ENCODE results near the gene SPACA6.
"Not testable (repeated sequence)": the region's sequence is repeated elsewhere in the genome, so short reads cannot be mapped to it uniquely, and the experiment has no call there.

Gene SPACA6

DNA sequence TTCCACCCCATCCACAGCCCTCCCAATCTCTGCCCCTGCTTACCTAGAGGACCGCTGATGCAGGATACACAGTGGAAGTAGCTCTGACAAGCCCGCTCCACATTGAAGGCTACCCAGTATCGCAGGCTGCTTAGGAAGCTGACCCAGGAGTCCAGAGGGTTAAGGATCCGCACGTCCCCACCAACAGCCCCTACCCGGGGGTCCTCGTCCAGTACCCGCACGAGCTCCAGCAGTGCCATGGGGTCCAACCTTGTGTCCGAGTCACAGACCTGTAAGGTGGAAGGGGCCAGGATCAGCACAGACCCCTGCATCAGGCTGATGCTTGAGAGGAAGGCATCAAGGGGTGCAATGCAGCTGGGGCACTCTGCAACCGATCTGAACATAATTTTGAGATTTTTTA, 23.8 kb downstream of the SPACA6 start:
- Histone ChIP-seq H3K36me3 (ENCODE audit: insufficient read depth, low read length) (no peaks in the 10 kb centered on the region), H2AFZ (ENCODE audit: low read depth, low read length) (no peak overlapping the region), H3K4me3 (ENCODE audit: low read length) (no peak overlapping the region), H3K27me3 (ENCODE audit: insufficient read depth, low read length) (peaks cover 56% of the 10 kb centered on the region), H3K4me1 (ENCODE audit: insufficient read depth, low read length) (no peaks in the 10 kb centered on the region), H3K9me3 (ENCODE audit: low read length) (no peaks in the 10 kb centered on the region)

DNA sequence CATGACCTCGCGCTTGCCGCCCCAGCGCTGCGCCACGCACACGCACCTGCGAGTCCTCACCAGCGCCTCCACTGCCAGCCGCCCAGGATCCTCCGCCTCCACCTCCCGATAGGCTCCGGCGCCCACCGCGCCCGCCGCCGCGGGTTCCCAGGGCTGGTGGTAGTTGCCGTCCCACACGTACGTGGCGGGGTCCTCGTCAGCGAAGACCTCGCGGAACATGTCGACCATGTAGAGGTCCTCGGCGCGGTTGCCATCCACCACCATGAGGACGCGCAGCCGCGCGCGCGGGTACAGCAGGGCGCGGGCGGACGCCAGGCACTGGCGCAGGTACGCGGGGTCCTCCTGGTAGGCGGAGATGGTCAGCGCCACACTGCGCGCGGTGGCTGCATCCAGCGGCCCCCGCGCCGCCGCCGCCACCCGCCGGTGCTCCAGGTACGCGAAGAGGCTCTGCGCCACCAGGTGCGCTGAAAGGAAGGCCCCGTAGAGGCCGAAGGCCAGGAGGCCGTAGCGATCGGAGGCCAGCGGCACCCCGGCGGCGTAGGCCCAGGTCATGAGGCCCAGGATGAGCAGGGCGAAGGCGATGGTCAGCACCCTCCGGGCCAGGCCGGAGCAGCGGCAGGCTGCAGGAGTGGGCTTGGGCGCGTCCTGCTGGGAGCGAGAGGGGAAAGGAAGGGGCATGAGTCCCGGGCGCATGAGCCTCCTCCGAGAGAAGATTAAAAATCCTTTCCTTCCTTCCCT, 26.3 kb downstream of the SPACA6 start:
- peaks cover 68% of the 10 kb centered on the region for H3K27me3 ChIP-seq (ENCODE audit: insufficient read depth, low read length)
- H2AFZ ChIP-seq (ENCODE audit: low read depth, low read length) = no peak overlapping the region
- no peaks in the 10 kb centered on the region for H3K9me3 ChIP-seq (ENCODE audit: low read length)
- H3K4me3 ChIP-seq (ENCODE audit: low read length) = no peak overlapping the region
- peaks cover 10% of the 10 kb centered on the region for H3K4me1 ChIP-seq (ENCODE audit: insufficient read depth, low read length)
- no peaks in the 10 kb centered on the region for H3K36me3 ChIP-seq (ENCODE audit: insufficient read depth, low read length)

- Histone ChIP-seq H3K9me3 (ENCODE audit: low read length) (no peaks in the 10 kb centered on the region), H3K27me3 (ENCODE audit: insufficient read depth, low read length) (peaks cover 58% of the 10 kb centered on the region), H3K4me3 (ENCODE audit: low read length) (no peak overlapping the region), H3K4me1 (ENCODE audit: insufficient read depth, low read length) (peaks cover 17% of the 10 kb centered on the region), H3K36me3 (ENCODE audit: insufficient read depth, low read length) (no peaks in the 10 kb centered on the region), H2AFZ (ENCODE audit: low read depth, low read length) (no peak overlapping the region)
Measured at GRCh38 chr19:51721905-51722304, 28.8 kb downstream of the SPACA6 start.

DNA sequence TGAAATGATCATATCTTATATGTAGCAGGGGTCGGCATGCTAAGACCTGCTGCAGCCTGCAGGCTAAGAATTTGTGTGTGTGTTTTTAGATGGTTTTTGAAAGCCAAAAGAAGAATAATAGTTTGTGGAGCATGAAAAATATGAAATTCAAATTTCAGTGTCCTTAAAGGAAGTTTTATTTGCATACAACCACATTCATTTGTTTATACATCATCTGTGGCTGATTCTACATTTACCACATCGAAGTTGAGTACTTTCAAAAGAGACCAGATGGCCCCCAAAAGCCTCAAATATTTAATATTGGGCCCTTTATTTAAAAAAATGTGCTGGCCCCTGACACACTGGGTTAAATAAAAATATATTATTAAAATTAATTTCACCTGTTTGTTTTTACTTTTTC, 29.4 kb downstream of the SPACA6 start:
- Histone ChIP-seq H3K4me3 (ENCODE audit: low read length) (no peak overlapping the region), H3K36me3 (ENCODE audit: insufficient read depth, low read length) (no peaks in the 10 kb centered on the region), H2AFZ (ENCODE audit: low read depth, low read length) (no peak overlapping the region), H3K27me3 (ENCODE audit: insufficient read depth, low read length) (peaks cover 55% of the 10 kb centered on the region), H3K9me3 (ENCODE audit: low read length) (no peaks in the 10 kb centered on the region), H3K4me1 (ENCODE audit: insufficient read depth, low read length) (peaks cover 17% of the 10 kb centered on the region)

GRCh38 chr19:51724543-51724942, 31.4 kb downstream of the SPACA6 start:
- Histone ChIP-seq H3K27me3 (ENCODE audit: insufficient read depth, low read length) (peaks cover 50% of the 10 kb centered on the region), H3K4me3 (ENCODE audit: low read length) (no peak overlapping the region)

GRCh38 chr19:51726049-51726448, 32.9 kb downstream of the SPACA6 start:
- Histone ChIP-seq H3K4me3 (ENCODE audit: low read length) (no peak overlapping the region), H3K9me3 (ENCODE audit: low read length) (no peaks in the 10 kb centered on the region), H3K27me3 (ENCODE audit: insufficient read depth, low read length) (peaks cover 37% of the 10 kb centered on the region), H3K36me3 (ENCODE audit: insufficient read depth, low read length) (no peaks in the 10 kb centered on the region), H3K4me1 (ENCODE audit: insufficient read depth, low read length) (peaks cover 17% of the 10 kb centered on the region), H2AFZ (ENCODE audit: low read depth, low read length) (no peak overlapping the region)

More at GRCh38 chr19:51724543-51724942, 31.4 kb downstream of the SPACA6 start:
- Histone ChIP-seq H3K9me3 (ENCODE audit: low read length) (no peaks in the 10 kb centered on the region), H2AFZ (ENCODE audit: low read depth, low read length) (no peak overlapping the region), H3K4me1 (ENCODE audit: insufficient read depth, low read length) (peaks cover 17% of the 10 kb centered on the region), H3K36me3 (ENCODE audit: insufficient read depth, low read length) (no peaks in the 10 kb centered on the region)

- H3K36me3 ChIP-seq (ENCODE audit: insufficient read depth, low read length) = no peaks in the 10 kb centered on the region
- H3K4me3 ChIP-seq (ENCODE audit: low read length) = no peak overlapping the region
- H2AFZ ChIP-seq (ENCODE audit: low read depth, low read length) = no peak overlapping the region
Measured at GRCh38 chr19:51727349-51727880, 34.3 kb downstream of the SPACA6 start.

GRCh38 chr19:51729781-51730180, 36.7 kb downstream of the SPACA6 start:
- Histone ChIP-seq H3K27me3 (ENCODE audit: insufficient read depth, low read length) (peaks cover 19% of the 10 kb centered on the region), H3K4me3 (ENCODE audit: low read length) (no peak overlapping the region), H3K4me1 (ENCODE audit: insufficient read depth, low read length) (peaks cover 5% of the 10 kb centered on the region), H3K36me3 (ENCODE audit: insufficient read depth, low read length) (no peaks in the 10 kb centered on the region), H3K9me3 (ENCODE audit: low read length) (no peaks in the 10 kb centered on the region), H2AFZ (ENCODE audit: low read depth, low read length) (no peak overlapping the region)

More at GRCh38 chr19:51727349-51727880, 34.3 kb downstream of the SPACA6 start:
- Histone ChIP-seq H3K4me1 (ENCODE audit: insufficient read depth, low read length) (peaks cover 17% of the 10 kb centered on the region), H3K27me3 (ENCODE audit: insufficient read depth, low read length) (peaks cover 26% of the 10 kb centered on the region), H3K9me3 (ENCODE audit: low read length) (no peaks in the 10 kb centered on the region)

DNA sequence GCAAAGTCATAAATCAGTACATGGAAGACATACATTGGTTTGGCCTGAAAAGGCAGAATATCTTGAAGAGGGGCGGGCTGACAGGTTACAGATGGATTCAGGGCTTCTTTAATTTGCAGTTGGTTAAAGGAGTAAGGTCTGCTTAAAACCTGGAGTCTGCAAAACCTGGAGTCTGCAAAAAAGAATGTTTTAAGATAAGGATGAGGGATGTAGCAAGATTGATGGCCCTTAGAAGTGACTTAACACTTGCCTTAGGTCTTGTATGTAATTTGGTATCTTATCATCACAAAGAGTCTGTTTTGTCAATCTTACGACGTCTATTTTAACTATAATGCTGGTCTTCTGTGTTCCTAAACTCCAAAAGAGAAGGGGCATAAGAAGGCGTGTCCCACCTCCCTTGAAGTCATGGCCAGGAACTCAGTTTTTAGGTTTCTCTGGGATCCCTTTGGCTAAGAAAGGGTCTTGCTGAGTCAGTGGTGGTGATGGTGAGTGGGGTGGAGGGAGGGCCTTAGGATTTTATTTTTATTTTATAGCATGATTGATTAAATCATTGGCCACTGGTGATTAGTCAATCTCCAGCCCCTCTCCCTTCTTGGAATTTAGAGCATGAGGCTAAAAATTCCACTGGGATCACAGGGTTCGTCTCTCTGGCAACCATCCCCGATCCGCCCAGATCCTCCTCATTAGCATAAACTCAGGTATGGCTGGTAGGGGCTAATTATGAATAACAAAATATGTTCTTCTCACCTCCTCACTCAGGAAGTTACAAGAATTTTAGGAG, 40.8 kb downstream of the SPACA6 start:
- Histone ChIP-seq H2AFZ (ENCODE audit: low read depth, low read length) (no peak overlapping the region), H3K4me3 (ENCODE audit: low read length) (no peak overlapping the region), H3K9me3 (ENCODE audit: low read length) (no peaks in the 10 kb centered on the region), H3K4me1 (ENCODE audit: insufficient read depth, low read length) (no peaks in the 10 kb centered on the region), H3K36me3 (ENCODE audit: insufficient read depth, low read length) (no peaks in the 10 kb centered on the region), H3K27me3 (ENCODE audit: insufficient read depth, low read length) (peaks cover 3% of the 10 kb centered on the region)

- Histone ChIP-seq H2AFZ (ENCODE audit: low read depth, low read length) (no peak overlapping the region), H3K4me1 (ENCODE audit: insufficient read depth, low read length) (no peaks in the 10 kb centered on the region), H3K36me3 (ENCODE audit: insufficient read depth, low read length) (no peaks in the 10 kb centered on the region), H3K4me3 (ENCODE audit: low read length) (no peak overlapping the region), H3K9me3 (ENCODE audit: low read length) (no peaks in the 10 kb centered on the region), H3K27me3 (ENCODE audit: insufficient read depth, low read length) (peaks cover 3% of the 10 kb centered on the region)
Measured at GRCh38 chr19:51735759-51736449, 42.8 kb downstream of the SPACA6 start.

DNA sequence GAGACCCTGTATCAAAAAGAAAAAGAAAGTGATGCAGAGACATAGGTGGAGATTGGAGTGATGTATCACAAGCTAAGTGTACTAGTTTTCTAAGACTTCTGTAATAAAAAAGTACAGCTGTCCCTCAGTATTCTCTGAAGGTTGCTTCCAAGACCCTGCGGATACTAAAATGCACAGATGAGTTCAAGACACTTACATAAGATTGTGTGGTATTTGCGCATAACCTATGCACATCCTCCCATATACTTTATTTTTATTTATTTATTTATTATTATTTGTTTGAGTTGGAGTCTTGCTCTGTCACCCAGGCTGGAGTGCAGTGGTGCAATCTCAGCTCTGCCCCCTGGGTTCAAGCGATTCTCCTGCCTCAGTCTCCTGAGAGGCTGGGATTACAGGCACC, 44.3 kb downstream of the SPACA6 start:
- Histone ChIP-seq H3K4me1 (ENCODE audit: insufficient read depth, low read length) (no peaks in the 10 kb centered on the region), H3K4me3 (ENCODE audit: low read length) (no peak overlapping the region), H3K9me3 (ENCODE audit: low read length) (no peaks in the 10 kb centered on the region), H3K27me3 (ENCODE audit: insufficient read depth, low read length) (peaks cover 3% of the 10 kb centered on the region), H3K36me3 (ENCODE audit: insufficient read depth, low read length) (no peaks in the 10 kb centered on the region), H2AFZ (ENCODE audit: low read depth, low read length) (no peak overlapping the region)

DNA sequence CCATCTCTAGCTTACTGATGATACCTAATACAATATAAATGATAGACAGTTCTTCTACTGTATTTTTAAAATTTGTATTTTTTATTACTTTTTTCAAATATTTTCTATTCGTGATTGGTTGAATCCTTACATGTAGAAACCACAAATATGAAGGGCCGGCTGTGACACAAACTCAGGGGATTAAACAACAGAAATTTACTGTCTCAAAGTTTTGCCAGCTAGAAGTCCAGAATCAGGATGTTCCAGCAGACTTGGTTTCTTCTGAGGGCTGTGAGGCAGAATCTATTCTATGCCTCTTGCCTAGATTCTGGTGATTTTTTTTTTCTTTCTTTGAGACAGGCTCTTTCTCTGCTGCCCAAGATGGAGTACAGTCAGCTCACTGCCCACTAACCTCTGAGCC, 44.8 kb downstream of the SPACA6 start:
- Histone ChIP-seq H3K4me1 (ENCODE audit: insufficient read depth, low read length) (no peaks in the 10 kb centered on the region), H2AFZ (ENCODE audit: low read depth, low read length) (no peak overlapping the region), H3K27me3 (ENCODE audit: insufficient read depth, low read length) (peaks cover 3% of the 10 kb centered on the region), H3K36me3 (ENCODE audit: insufficient read depth, low read length) (no peaks in the 10 kb centered on the region), H3K9me3 (ENCODE audit: low read length) (no peaks in the 10 kb centered on the region), H3K4me3 (ENCODE audit: low read length) (no peak overlapping the region)

- not testable (repeated sequence) for H3K36me3 ChIP-seq (ENCODE audit: insufficient read depth, low read length); H3K4me1 ChIP-seq (ENCODE audit: insufficient read depth, low read length); H3K27me3 ChIP-seq (ENCODE audit: insufficient read depth, low read length); H2AFZ ChIP-seq (ENCODE audit: low read depth, low read length); H3K4me3 ChIP-seq (ENCODE audit: low read length); H3K9me3 ChIP-seq (ENCODE audit: low read length)
Measured at GRCh38 chr19:51738523-51738922, 45.4 kb downstream of the SPACA6 start.
